SK-N-SH (cell line): ENCODE measurements around the gene CBFA2T2. TPM values are rescaled to one million over a fixed set of nuclear protein-coding genes. Genes with fewer than 3 reads are reported as not detected.

Experiments
- CTCF ChIA-PET: fragments of 300-600, 350-600 bp; formaldehyde crosslinking; extraction: SDS; loops from one replicate; lab custom pipeline; 2021; lab: Yijun Ruan, JAX
- POLR2A ChIA-PET: fragments of 350-600 bp; sonication (Branson Sonifier 250); formaldehyde crosslinking; extraction: SDS; loops from one replicate; lab custom pipeline; 2020; ENCODE audit warnings: antibody characterized with exemption, inconsistent platforms; lab: Yijun Ruan, JAX
- DNase-seq: peaks from one replicate; pipeline ENCODE4 v3.0.0; 2012
- H2AFZ ChIP-seq: fragments of 200-600 bp; sonication (generic); 2 replicates; pipeline ENCODE4 v1.8.1; 2016; ENCODE audit warnings: antibody characterized with exemption, mild to moderate bottlenecking, low read depth
- H3F3A ChIP-seq: fragments of 200-600 bp; sonication (generic); replicated peaks from 2 replicates; pipeline ENCODE3; 2016; ENCODE audit warnings: antibody characterized with exemption, mild to moderate bottlenecking; ENCODE audit not compliant: insufficient read depth
- H3K27ac ChIP-seq, 2 experiments: fragments of 200-500 bp in 1 of 2; fragments of 200-600 bp in 1 of 2; sonication (Bioruptor generic) in 1 of 2; sonication (generic), shearing (Covaris generic) in 1 of 2; 2 replicates each; pipeline versions ENCODE4 v1.5.1 to v1.6.1; 2014 to 2016; ENCODE audit warnings: low read depth in 2 of 2, inconsistent platforms in 1 of 2, low read length in 1 of 2, mild to moderate bottlenecking in 1 of 2, mixed read lengths in 1 of 2
- H3K27me3 ChIP-seq: fragments of 200-600 bp; sonication (generic), shearing (Covaris generic); 2 replicates; pipeline ENCODE4 v1.6.1; 2016; ENCODE audit warnings: mixed run types; ENCODE audit not compliant: insufficient read depth
- H3K36me3 ChIP-seq, 2 experiments: fragments of 200-500 bp in 1 of 2; fragments of 200-600 bp in 1 of 2; sonication (Bioruptor generic) in 1 of 2; sonication (generic) in 1 of 2; replicated peaks in 1 of 2; 2 replicates each; pipeline versions ENCODE3 to v1.5.1; 2014 to 2016; ENCODE audit warnings: low read length in 1 of 2, mild to moderate bottlenecking in 1 of 2; ENCODE audit not compliant: insufficient read depth in 2 of 2, control insufficient read depth in 1 of 2
- H3K4me1 ChIP-seq, 2 experiments: fragments of 200-500 bp in 1 of 2; fragments of 200-600 bp in 1 of 2; sonication (Bioruptor generic) in 1 of 2; sonication (generic), shearing (Covaris generic) in 1 of 2; 2 replicates each; pipeline versions ENCODE4 v1.5.1 to v1.6.1; 2014 to 2016; ENCODE audit warnings: low read depth in 1 of 2, low read length in 1 of 2, mixed run types in 1 of 2; ENCODE audit not compliant: insufficient read depth in 2 of 2, control insufficient read depth in 1 of 2
- H3K4me2 ChIP-seq: fragments of 200-600 bp; sonication (generic), shearing (Covaris generic); 2 replicates; pipeline ENCODE4 v1.6.1; 2017; ENCODE audit warnings: mixed run types
- H3K4me3 ChIP-seq, 2 experiments: fragments of 200-500 bp in 1 of 2; fragments of 200-600 bp in 1 of 2; sonication (Bioruptor generic) in 1 of 2; sonication (generic), shearing (Covaris generic) in 1 of 2; 2 replicates each; pipeline versions ENCODE4 v1.5.1 to v1.8.1; 2014 to 2016; ENCODE audit warnings: low read depth in 2 of 2, inconsistent platforms in 1 of 2, low read length in 1 of 2, mild to moderate bottlenecking in 1 of 2, mixed read lengths in 1 of 2, moderate library complexity in 1 of 2
- H3K79me2 ChIP-seq: fragments of 200-600 bp; sonication (generic); 2 replicates; pipeline ENCODE4 v1.8.1; 2017; ENCODE audit warnings: mild to moderate bottlenecking; ENCODE audit not compliant: insufficient read depth
- H3K9ac ChIP-seq: fragments of 200-600 bp; sonication (generic); 2 replicates; pipeline ENCODE4 v1.6.1; 2017; ENCODE audit warnings: mixed run types
- H3K9me2 ChIP-seq: fragments of 200-600 bp; sonication (generic); 2 replicates; pipeline ENCODE4 v1.6.1; 2017; ENCODE audit warnings: mixed run types
- H3K9me3 ChIP-seq: fragments of 200-600 bp; sonication (generic); 2 replicates; pipeline ENCODE4 v1.6.1; 2017; ENCODE audit warnings: mixed run types, mild to moderate bottlenecking, moderate library complexity
- H4K20me1 ChIP-seq: fragments of 200-600 bp; sonication (generic); 2 replicates; pipeline ENCODE4 v1.6.1; 2017; ENCODE audit warnings: mild to moderate bottlenecking, mixed run types; ENCODE audit not compliant: insufficient read depth
- CHD2 ChIP-seq: fragments of 150-350 bp; IDR thresholded peaks from 2 replicates; pipeline ENCODE4 v1.6.1; 2018; ENCODE audit warnings: low read length; ENCODE audit not compliant: partially characterized antibody
- FOSL2 ChIP-seq: IDR thresholded peaks from 2 replicates; pipeline ENCODE4 v1.4.0; 2012; ENCODE audit warnings: low read depth, mild to moderate bottlenecking, moderate library complexity, borderline replicate concordance
- FOXM1 ChIP-seq: IDR thresholded peaks from 2 replicates; pipeline ENCODE4 v1.4.0; 2012; ENCODE audit warnings: low read depth, mild to moderate bottlenecking
- GATA2 ChIP-seq: sonication (generic); formaldehyde crosslinking; IDR thresholded peaks from 2 replicates; pipeline ENCODE4 v1.5.0; 2020; ENCODE audit warnings: mild to moderate bottlenecking, missing genetic modification reagents
- JUND ChIP-seq: IDR thresholded peaks from 2 replicates; pipeline ENCODE4 v1.4.0; 2012
- MEF2A ChIP-seq: IDR thresholded peaks from 2 replicates; pipeline ENCODE4 v1.4.0; 2012; ENCODE audit warnings: low read depth, borderline replicate concordance
- RAD21 ChIP-seq: IDR thresholded peaks from 2 replicates; pipeline ENCODE4 v1.6.1; 2012; ENCODE audit warnings: mild to moderate bottlenecking, low read length
- SIN3A ChIP-seq: IDR thresholded peaks from 2 replicates; pipeline ENCODE4 v1.6.1; 2012; ENCODE audit warnings: low read depth, mild to moderate bottlenecking, low read length, moderate library complexity, borderline replicate concordance
- SMC3 ChIP-seq: IDR thresholded peaks from 2 replicates; pipeline ENCODE4 v1.6.1; 2012; ENCODE audit warnings: low read depth, low read length, improper control_type of control experiment
- TAF1 ChIP-seq: IDR thresholded peaks from 2 replicates; pipeline ENCODE4 v1.6.1; 2012; ENCODE audit warnings: low read depth, mild to moderate bottlenecking, low read length, moderate library complexity, borderline replicate concordance
- USF1 ChIP-seq: IDR thresholded peaks from 2 replicates; pipeline ENCODE4 v1.4.0; 2012; ENCODE audit warnings: low read depth, borderline replicate concordance
- WGBS: methylation state at CpG from one replicate; pipeline ENCODE4 v1.1.6; 2017; ENCODE audit warnings: low lambda C conversion rate; 5-methylcytosine and 5-hydroxymethylcytosine counted together
- polyA plus RNA-seq, 3 experiments: library from polyadenylated mRNA; depleted of rRNA; stranded (reverse); fragments of >200 nt; gene quantifications; 2 replicates each; pipeline ENCODE4 v1.2.3, GENCODE V29; 2012
- TF ChIP-seq, protein P1 (sequence below): fragments of 150-350 bp; IDR thresholded peaks from 2 replicates; pipeline ENCODE4 v1.6.1; 2016; ENCODE audit warnings: mild to moderate bottlenecking, low read depth, low read length
- TF ChIP-seq, protein P2 (sequence below): IDR thresholded peaks from 2 replicates; pipeline ENCODE4; 2012

The CBFA2T2 gene
- polyA plus RNA-seq, 1 of the 3 experiments (the other 2 are of a cell fraction): 11.0 TPM

DNA sequence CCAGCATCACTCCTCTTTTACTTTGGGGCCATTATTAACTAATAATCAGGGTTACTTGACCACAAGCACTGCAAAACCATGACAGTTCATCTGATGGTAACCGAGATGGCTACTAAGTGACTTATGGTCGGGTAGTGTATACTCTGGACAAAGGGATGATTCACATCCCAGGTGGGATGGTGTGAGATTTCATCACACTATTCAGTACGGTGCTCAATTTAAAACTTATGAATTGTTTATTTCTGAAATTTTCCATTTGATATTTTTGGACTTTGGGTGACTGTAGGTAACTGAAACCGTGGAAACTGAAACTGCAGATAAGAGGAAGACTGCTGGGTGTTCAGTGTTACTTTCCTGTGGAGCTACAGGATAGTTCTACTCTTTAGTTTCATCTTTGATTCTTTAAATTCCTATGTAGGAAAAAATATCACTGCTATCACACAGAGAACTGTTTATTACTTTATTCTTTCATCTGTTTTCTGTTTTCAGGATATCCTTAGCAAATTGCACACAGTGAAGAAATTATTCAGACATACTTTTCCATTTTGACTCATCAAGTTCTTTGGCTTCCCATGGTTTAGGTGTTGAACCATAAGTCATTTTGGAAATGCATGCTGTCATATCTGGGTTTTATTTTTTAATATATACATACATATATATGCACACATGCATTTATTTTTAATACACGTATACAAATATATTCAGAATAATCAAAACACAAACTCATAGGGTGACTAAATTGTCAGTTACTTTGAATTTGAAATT lies 113.1 kb downstream of the CBFA2T2 start:
- no peaks in the 10 kb centered on the region for H4K20me1 ChIP-seq
- POLR2A ChIA-PET: no interaction called here
- TF ChIP-seq FOSL2: no peak
- TF ChIP-seq, protein P1, sequence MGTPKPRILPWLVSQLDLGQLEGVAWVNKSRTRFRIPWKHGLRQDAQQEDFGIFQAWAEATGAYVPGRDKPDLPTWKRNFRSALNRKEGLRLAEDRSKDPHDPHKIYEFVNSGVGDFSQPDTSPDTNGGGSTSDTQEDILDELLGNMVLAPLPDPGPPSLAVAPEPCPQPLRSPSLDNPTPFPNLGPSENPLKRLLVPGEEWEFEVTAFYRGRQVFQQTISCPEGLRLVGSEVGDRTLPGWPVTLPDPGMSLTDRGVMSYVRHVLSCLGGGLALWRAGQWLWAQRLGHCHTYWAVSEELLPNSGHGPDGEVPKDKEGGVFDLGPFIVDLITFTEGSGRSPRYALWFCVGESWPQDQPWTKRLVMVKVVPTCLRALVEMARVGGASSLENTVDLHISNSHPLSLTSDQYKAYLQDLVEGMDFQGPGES: no peak
- TF ChIP-seq SIN3A: no peak
- TF ChIP-seq, protein P2, sequence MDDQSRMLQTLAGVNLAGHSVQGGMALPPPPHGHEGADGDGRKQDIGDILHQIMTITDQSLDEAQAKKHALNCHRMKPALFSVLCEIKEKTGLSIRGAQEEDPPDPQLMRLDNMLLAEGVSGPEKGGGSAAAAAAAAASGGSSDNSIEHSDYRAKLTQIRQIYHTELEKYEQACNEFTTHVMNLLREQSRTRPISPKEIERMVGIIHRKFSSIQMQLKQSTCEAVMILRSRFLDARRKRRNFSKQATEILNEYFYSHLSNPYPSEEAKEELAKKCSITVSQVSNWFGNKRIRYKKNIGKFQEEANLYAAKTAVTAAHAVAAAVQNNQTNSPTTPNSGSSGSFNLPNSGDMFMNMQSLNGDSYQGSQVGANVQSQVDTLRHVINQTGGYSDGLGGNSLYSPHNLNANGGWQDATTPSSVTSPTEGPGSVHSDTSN: no peak
- TF ChIP-seq FOXM1: no peak
- TF ChIP-seq USF1: no peak
- TF ChIP-seq SMC3: no peak
- no peak for TF ChIP-seq RAD21
- TF ChIP-seq GATA2 (CRISPR knock-in tag): no peak
- TF ChIP-seq MEF2A: no peak
- no peak for TF ChIP-seq JUND
- no peak for TF ChIP-seq CHD2
- no peak for TF ChIP-seq TAF1
- TF ChIP-seq, all 33 proteins: peak for 0

More for the DNA sequence above, 113.1 kb downstream of the CBFA2T2 start:
- H3K9me2 ChIP-seq: no peaks in the 10 kb centered on the region
- H3K4me1 ChIP-seq: peaks cover 0 to 5% of the 10 kb centered on the region in 2 experiments; a peak in 1 of 4 replicates
- no peak overlapping the region for H3K4me2 ChIP-seq
- no peak for DNase-seq
- peaks cover 16 to 28% of the 10 kb centered on the region in 2 experiments for H3K36me3 ChIP-seq
- CTCF ChIA-PET: interaction anchor here (1.1 to 1.8 kb wide), 2 partner anchors 23 to 146 kb away, joined by 3 to 8 read pairs; no protein-coding TSS in a partner anchor
- H3K27me3 ChIP-seq: no peaks in the 10 kb centered on the region
- no peak overlapping the region for H3K9ac ChIP-seq
- no peaks in the 10 kb centered on the region for H3F3A ChIP-seq
- no peaks in the 10 kb centered on the region for H3K9me3 ChIP-seq
- 74% methylated on average over 5 of the region's 5 CpGs for WGBS
- no peak overlapping the region; a peak in 1 of 4 replicates for H3K27ac ChIP-seq
- H3K79me2 ChIP-seq: no peaks in the 10 kb centered on the region; the same call in 1 of the 2 replicates
- H3K4me3 ChIP-seq: no peak overlapping the region
- no peak overlapping the region for H2AFZ ChIP-seq
